K562 (cell line): ENCODE measurements around the gene GADD45GIP1. TPM values are rescaled to one million over a fixed set of nuclear protein-coding genes. Genes with fewer than 3 reads are reported as not detected.

Experiments used
- BRCA1 ChIP-seq, 2 experiments: fragments of 450-650 bp in 1 of 2; sonication (generic) in 1 of 2; formaldehyde crosslinking in 1 of 2; IDR thresholded peaks; 2 replicates each; pipeline versions ENCODE4 v1.5.0 to v1.6.1; 2017 to 2020; ENCODE audit warnings: mild to moderate bottlenecking in 1 of 2, missing genetic modification reagents in 1 of 2
- CHCHD3 ChIP-seq: fragments of 250-450 bp; sonication (Bioruptor Pico); IDR thresholded peaks from 2 replicates; pipeline ENCODE4 v2.1.2; 2022; ENCODE audit warnings: mild to moderate bottlenecking
- CSDE1 ChIP-seq, 2 experiments: fragments of 450-650 bp; IDR thresholded peaks; 2 replicates each; pipeline ENCODE4 v1.6.1; 2016; ENCODE audit warnings: mild to moderate bottlenecking in 1 of 2
- FOXP1 ChIP-seq: sonication (generic); formaldehyde crosslinking; IDR thresholded peaks from 2 replicates; pipeline ENCODE4 v1.8.0; 2022; ENCODE audit warnings: mild to moderate bottlenecking, missing genetic modification reagents
- HMG20B ChIP-seq: fragments of 250-450 bp; sonication (Bioruptor Pico); IDR thresholded peaks from 2 replicates; pipeline ENCODE4 v1.5.0; 2021; ENCODE audit warnings: mild to moderate bottlenecking
- MBD2 ChIP-seq: sonication (generic); IDR thresholded peaks from 2 replicates; pipeline ENCODE4 v1.6.1; 2016; ENCODE audit warnings: low read depth, borderline replicate concordance
- MTA2 ChIP-seq: fragments of 450-650 bp; IDR thresholded peaks from 2 replicates; pipeline ENCODE4 v1.6.1; 2016; ENCODE audit warnings: low read depth
- SMC3 ChIP-seq: conservative IDR thresholded peaks from 2 replicates; pipeline ENCODE4 v1.6.1; 2011; ENCODE audit warnings: low read depth, low read length, improper control_type of control experiment; ENCODE audit not compliant: insufficient read depth
- SNIP1 ChIP-seq: fragments of 450-650 bp; IDR thresholded peaks from 2 replicates; pipeline ENCODE4 v1.7.1; 2017; ENCODE audit warnings: low read depth, mild to moderate bottlenecking
- SRF ChIP-seq, 2 experiments: fragments of 250-450, 450-650 bp in 1 of 2; sonication (Bioruptor Pico) in 1 of 2; sonication (generic) in 1 of 2; formaldehyde crosslinking; IDR thresholded peaks; 2 replicates each; pipeline versions ENCODE4 v1.5.0 to v1.5.1; 2020 to 2022; ENCODE audit warnings: mild to moderate bottlenecking in 1 of 2, missing genetic modification reagents in 1 of 2
- TEAD2 ChIP-seq: fragments of 450-650 bp; IDR thresholded peaks from 2 replicates; pipeline ENCODE4 v1.6.1; 2016; ENCODE audit warnings: missing genetic modification characterization, control low read depth, missing compliant biosample characterization
- XRCC4 ChIP-seq: IDR thresholded peaks from one replicate; pipeline ENCODE4 v1.6.1; 2011; ENCODE audit not compliant: insufficient read depth, insufficient read length; ENCODE audit errors: extremely low read depth
- ZNF146 ChIP-seq: IDR thresholded peaks from one replicate; pipeline ENCODE4 v1.6.1; 2018; ENCODE audit warnings: missing compliant biosample characterization; ENCODE audit not compliant: unreplicated experiment
- ZNF263 ChIP-seq: sonication (generic); formaldehyde crosslinking; IDR thresholded peaks from 2 replicates; pipeline ENCODE4 v1.8.0; 2022; ENCODE audit warnings: mild to moderate bottlenecking, missing genetic modification reagents, borderline replicate concordance
- polyA plus RNA-seq, 8 experiments: library from polyadenylated mRNA; depleted of rRNA in 4 of 8; stranded (reverse) in 5 of 8; unstranded in 3 of 8; fragments of >200 nt; fragmentation: Nextera tagmentation in 2 of 8; fragmentation: Illumina TruSeq in 1 of 8; extraction: Ambion mirVana in 2 of 8; extraction: Trizol in 1 of 8; gene quantifications; 2 replicates each; pipeline versions ENCODE4 v1.2.1 to v1.2.3, GENCODE V29; 2011 to 2014; ENCODE audit warnings: inconsistent platforms in 1 of 8, missing spikeins in 1 of 8
- total RNA-seq, 7 experiments: library from RNA; depleted of rRNA in 6 of 7; stranded (reverse); fragments of >200 nt in 6 of 7; fragmentation: Illumina TruSeq in 2 of 7; extraction: Trizol in 2 of 7; gene quantifications; 2 replicates each; pipeline versions ENCODE4 v1.2.1 to v1.2.3, GENCODE V29; 2011 to 2021; ENCODE audit warnings: low replicate concordance in 1 of 7
- TF ChIP-seq, protein P1 (sequence below): fragments of 450-650 bp; IDR thresholded peaks from 2 replicates; pipeline ENCODE4 v1.6.1; 2017; ENCODE audit warnings: mild to moderate bottlenecking, moderate library complexity
- TF ChIP-seq, protein P2 (sequence below): fragments of 250-450 bp; sonication (Bioruptor Pico); IDR thresholded peaks from 2 replicates; pipeline ENCODE4 v1.8.0; 2022; ENCODE audit warnings: moderate library complexity, mild to moderate bottlenecking, inconsistent platforms
- TF ChIP-seq, protein P3 (sequence below): fragments of 250-450 bp; sonication (Bioruptor Pico); IDR thresholded peaks from 2 replicates; pipeline ENCODE4 v1.8.0; 2021; ENCODE audit warnings: moderate library complexity, mild to moderate bottlenecking, inconsistent platforms
- TF ChIP-seq, protein P4 (sequence below): sonication (generic); formaldehyde crosslinking; IDR thresholded peaks from 2 replicates; pipeline ENCODE4 v1.9.0; 2022; ENCODE audit warnings: mild to moderate bottlenecking, missing genetic modification reagents
- TF ChIP-seq, protein P5 (sequence below): fragments of 450-650 bp; conservative IDR thresholded peaks from 2 replicates; pipeline ENCODE4 v1.6.1; 2016; ENCODE audit warnings: missing genetic modification characterization, low read depth, mild to moderate bottlenecking, control low read depth, missing compliant biosample characterization

The GADD45GIP1 gene
- total and polyA plus RNA-seq, 9 of the 15 experiments (the other 6 are each of a cell fraction or from before 2014, with no cell fraction given): 5.1 to 161 (median 29.2) TPM

DNA sequence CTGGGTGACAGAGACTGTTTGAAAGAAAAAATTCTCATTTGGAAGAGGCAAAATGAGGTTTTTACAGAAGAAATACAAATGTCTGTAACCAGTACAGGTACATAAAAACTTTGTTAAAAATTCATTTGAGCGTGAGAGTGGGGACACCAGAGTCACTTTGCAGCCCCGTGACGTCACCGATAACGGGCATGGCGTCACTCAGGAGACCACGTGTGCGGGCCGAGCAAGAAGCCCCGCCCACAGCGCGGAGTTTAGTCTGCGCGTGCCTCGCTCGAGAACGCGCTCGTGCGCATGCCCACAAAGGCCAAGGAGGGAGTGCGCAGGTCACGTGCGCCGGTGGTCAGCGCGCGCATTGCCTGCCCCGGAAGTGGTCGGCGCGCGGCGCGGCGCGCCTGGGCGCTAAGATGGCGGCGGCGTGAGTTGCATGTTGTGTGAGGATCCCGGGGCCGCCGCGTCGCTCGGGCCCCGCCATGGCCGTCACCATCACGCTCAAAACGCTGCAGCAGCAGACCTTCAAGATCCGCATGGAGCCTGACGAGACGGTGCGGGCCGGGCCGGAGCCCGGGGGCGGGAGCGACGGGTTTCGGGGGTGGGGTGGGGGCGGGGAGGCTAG is 11.4 kb downstream of the GADD45GIP1 start, which contains the start of gene RAD23A (continued):
- no peak for TF ChIP-seq ZNF263 (CRISPR knock-in tag)
- no peak for TF ChIP-seq XRCC4
- peak; percentile 46 to 48; a peak in 3 of 4 replicates for TF ChIP-seq SRF (CRISPR knock-in tag; IDR thresholded peaks at IDR 0.05)
- TF ChIP-seq FOXP1 (CRISPR knock-in tag): peak; percentile 73; the same call in 1 of the 2 replicates
- TF ChIP-seq HMG20B (CRISPR knock-in tag): no peak
- TF ChIP-seq, protein P1, sequence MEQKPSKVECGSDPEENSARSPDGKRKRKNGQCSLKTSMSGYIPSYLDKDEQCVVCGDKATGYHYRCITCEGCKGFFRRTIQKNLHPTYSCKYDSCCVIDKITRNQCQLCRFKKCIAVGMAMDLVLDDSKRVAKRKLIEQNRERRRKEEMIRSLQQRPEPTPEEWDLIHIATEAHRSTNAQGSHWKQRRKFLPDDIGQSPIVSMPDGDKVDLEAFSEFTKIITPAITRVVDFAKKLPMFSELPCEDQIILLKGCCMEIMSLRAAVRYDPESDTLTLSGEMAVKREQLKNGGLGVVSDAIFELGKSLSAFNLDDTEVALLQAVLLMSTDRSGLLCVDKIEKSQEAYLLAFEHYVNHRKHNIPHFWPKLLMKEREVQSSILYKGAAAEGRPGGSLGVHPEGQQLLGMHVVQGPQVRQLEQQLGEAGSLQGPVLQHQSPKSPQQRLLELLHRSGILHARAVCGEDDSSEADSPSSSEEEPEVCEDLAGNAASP: no peak
- no peak for TF ChIP-seq SNIP1
- TF ChIP-seq, protein P2, sequence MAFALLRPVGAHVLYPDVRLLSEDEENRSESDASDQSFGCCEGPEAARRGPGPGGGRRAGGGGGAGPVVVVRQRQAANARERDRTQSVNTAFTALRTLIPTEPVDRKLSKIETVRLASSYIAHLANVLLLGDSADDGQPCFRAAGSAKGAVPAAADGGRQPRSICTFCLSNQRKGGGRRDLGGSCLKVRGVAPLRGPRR: no peak
- no peak for TF ChIP-seq TEAD2 (tag)
- TF ChIP-seq, protein P3, sequence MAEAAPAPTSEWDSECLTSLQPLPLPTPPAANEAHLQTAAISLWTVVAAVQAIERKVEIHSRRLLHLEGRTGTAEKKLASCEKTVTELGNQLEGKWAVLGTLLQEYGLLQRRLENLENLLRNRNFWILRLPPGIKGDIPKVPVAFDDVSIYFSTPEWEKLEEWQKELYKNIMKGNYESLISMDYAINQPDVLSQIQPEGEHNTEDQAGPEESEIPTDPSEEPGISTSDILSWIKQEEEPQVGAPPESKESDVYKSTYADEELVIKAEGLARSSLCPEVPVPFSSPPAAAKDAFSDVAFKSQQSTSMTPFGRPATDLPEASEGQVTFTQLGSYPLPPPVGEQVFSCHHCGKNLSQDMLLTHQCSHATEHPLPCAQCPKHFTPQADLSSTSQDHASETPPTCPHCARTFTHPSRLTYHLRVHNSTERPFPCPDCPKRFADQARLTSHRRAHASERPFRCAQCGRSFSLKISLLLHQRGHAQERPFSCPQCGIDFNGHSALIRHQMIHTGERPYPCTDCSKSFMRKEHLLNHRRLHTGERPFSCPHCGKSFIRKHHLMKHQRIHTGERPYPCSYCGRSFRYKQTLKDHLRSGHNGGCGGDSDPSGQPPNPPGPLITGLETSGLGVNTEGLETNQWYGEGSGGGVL (CRISPR knock-in tag): no peak
- TF ChIP-seq, protein P4, sequence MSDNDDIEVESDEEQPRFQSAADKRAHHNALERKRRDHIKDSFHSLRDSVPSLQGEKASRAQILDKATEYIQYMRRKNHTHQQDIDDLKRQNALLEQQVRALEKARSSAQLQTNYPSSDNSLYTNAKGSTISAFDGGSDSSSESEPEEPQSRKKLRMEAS (CRISPR knock-in tag): peak; percentile 99
- TF ChIP-seq BRCA1 (IDR thresholded peaks at IDR 0.05): no peak
- no peak for TF ChIP-seq BRCA1 (CRISPR knock-in tag; IDR thresholded peaks at IDR 0.05)
- TF ChIP-seq, protein P5, sequence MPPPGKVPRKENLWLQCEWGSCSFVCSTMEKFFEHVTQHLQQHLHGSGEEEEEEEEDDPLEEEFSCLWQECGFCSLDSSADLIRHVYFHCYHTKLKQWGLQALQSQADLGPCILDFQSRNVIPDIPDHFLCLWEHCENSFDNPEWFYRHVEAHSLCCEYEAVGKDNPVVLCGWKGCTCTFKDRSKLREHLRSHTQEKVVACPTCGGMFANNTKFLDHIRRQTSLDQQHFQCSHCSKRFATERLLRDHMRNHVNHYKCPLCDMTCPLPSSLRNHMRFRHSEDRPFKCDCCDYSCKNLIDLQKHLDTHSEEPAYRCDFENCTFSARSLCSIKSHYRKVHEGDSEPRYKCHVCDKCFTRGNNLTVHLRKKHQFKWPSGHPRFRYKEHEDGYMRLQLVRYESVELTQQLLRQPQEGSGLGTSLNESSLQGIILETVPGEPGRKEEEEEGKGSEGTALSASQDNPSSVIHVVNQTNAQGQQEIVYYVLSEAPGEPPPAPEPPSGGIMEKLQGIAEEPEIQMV (tag): no peak
- TF ChIP-seq ZNF146 (CRISPR knock-in tag): no peak
- peak; percentile 68; the same call in 1 of the 2 replicates for TF ChIP-seq MBD2
- no peak for TF ChIP-seq MTA2
- peak in 1 of 2 experiments; percentile 82; a peak in 2 of 4 replicates for TF ChIP-seq CSDE1 (IDR thresholded peaks at IDR 0.05)
- 0 out of 2 replicates have a peak, but pooled peaks have one; percentile 12 for TF ChIP-seq CHCHD3 (CRISPR knock-in tag)
- no peak for TF ChIP-seq SMC3
